PC-9 (cell line): ENCODE measurements around the gene HTR4. TPM values are rescaled to one million over a fixed set of nuclear protein-coding genes. Genes with fewer than 3 reads are reported as not detected.
A peak's percentile ranks its signal among the peaks of the same experiment; 100 is the strongest.

Source experiments
- BruUV-seq: library from RNA; stranded (reverse); fragments of 400-500 nt; replicated peaks from 2 replicates; lab custom pipeline; 2021; lab: Mats Ljungman, UMichigan
- CTCF ChIA-PET: fragments of 300-600 bp; sonication (Branson Sonifier 250); formaldehyde crosslinking; loops from one replicate; lab custom pipeline; 2022; ENCODE audit warnings: antibody characterized with exemption; lab: Charles Lee
- POLR2A ChIA-PET: fragments of 300-600 bp; sonication (Branson Sonifier 250); formaldehyde crosslinking; loops from one replicate; lab custom pipeline; 2022; ENCODE audit warnings: antibody characterized with exemption; ENCODE audit not compliant: unreplicated experiment; lab: Charles Lee
- DNase-seq, 2 experiments: peaks; one replicate each; pipeline versions ENCODE4 v3.0.0 to v3.0.0-alpha.2; 2015 to 2022; ENCODE audit warnings: mixed read lengths in 1 of 2
- H2AFZ ChIP-seq: fragments of 200-600 bp; sonication (generic); 2 replicates; pipeline ENCODE4 v1.8.1; 2017; ENCODE audit warnings: antibody characterized with exemption
- H3F3A ChIP-seq: fragments of 200-600 bp; sonication (generic); 2 replicates; pipeline ENCODE4 v1.8.1; 2017; ENCODE audit warnings: antibody characterized with exemption, mild to moderate bottlenecking, low read depth; ENCODE audit not compliant: insufficient read depth
- H3K27ac ChIP-seq: fragments of 200-600 bp; sonication (generic); 2 replicates; pipeline ENCODE4 v1.6.1; 2016; ENCODE audit warnings: mixed run types
- H3K27me3 ChIP-seq: fragments of 200-600 bp; sonication (generic); 2 replicates; pipeline ENCODE4 v1.6.1; 2016; ENCODE audit warnings: low read depth, mixed run types; ENCODE audit not compliant: insufficient read depth
- H3K36me3 ChIP-seq: fragments of 200-600 bp; sonication (generic); 2 replicates; pipeline ENCODE4 v1.6.1; 2016; ENCODE audit warnings: low read depth, mixed run types
- H3K4me1 ChIP-seq: fragments of 200-600 bp; sonication (generic); replicated peaks from 2 replicates; pipeline ENCODE4 v1.6.1; 2016; ENCODE audit warnings: mixed run types; ENCODE audit not compliant: insufficient read depth
- H3K4me2 ChIP-seq: fragments of 200-600 bp; sonication (generic); 2 replicates; pipeline ENCODE4 v1.6.1; 2017; ENCODE audit warnings: mixed run types
- H3K4me3 ChIP-seq: fragments of 200-600 bp; sonication (generic); 2 replicates; pipeline ENCODE4 v1.6.1; 2016; ENCODE audit warnings: mixed run types
- H3K79me2 ChIP-seq: fragments of 200-600 bp; sonication (generic); 2 replicates; pipeline ENCODE4 v1.6.1; 2017; ENCODE audit warnings: low read depth, mixed run types
- H3K9me2 ChIP-seq: fragments of 200-600 bp; sonication (generic); 2 replicates; pipeline ENCODE4 v1.8.1; 2017; ENCODE audit warnings: mild to moderate bottlenecking; ENCODE audit not compliant: insufficient read depth
- H3K9me3 ChIP-seq: fragments of 200-600 bp; sonication (generic); 2 replicates; pipeline ENCODE4 v1.8.1; 2016; ENCODE audit warnings: low read depth; ENCODE audit not compliant: insufficient read depth
- H4K20me1 ChIP-seq: fragments of 200-600 bp; sonication (generic); 2 replicates; pipeline ENCODE4 v1.8.1; 2017; ENCODE audit not compliant: insufficient read depth
- EZH2 ChIP-seq: fragments of 200-600 bp; sonication (generic); IDR thresholded peaks from 2 replicates; pipeline ENCODE4 v1.8.0; 2017; ENCODE audit warnings: antibody characterized with exemption, low read depth
- intact Hi-C: fragments of 100-400 bp; cut with micrococcal nuclease; formaldehyde crosslinking; loops from one replicate; pipeline ENCODE4 v1.10.0; 2022; ENCODE audit not compliant: unreplicated experiment
- total RNA-seq: library from RNA; stranded (reverse); gene quantifications from 2 replicates; pipeline ENCODE4 v1.2.3, GENCODE V29; 2021
- TF ChIP-seq, protein P1 (sequence below): fragments of 200-600 bp; sonication (generic); conservative IDR thresholded peaks from 2 replicates; pipeline ENCODE4 v1.6.1; 2017; ENCODE audit warnings: mixed run types, antibody characterized with exemption, mild to moderate bottlenecking, moderate library complexity

The HTR4 gene
- total RNA-seq, 1 experiment from 2014 or later = not detected

DNA sequence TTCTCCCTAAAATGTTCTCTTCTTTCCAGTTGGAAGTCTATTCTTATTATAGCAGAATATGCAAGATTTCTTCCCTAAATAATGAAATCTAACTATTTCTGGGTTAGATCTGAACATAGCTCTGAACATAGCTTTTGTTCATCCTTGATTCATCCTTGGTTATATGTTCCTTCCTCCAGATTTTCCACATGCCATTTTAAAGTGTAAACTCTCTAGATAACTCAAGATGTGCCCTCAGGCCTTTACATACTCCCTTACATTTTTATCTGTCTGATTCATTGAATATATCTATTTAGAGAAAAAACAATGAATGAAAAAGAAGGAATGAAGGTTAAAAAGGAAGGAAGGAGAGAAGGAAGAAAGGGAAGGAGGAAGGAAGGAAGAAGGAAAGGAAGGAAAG is 169.7 kb downstream of the HTR4 start:
- H2AFZ ChIP-seq = no peak overlapping the region
- CTCF ChIA-PET = interaction anchor here (0.6 kb wide), 1 partner anchor 84 kb away, joined by 3 read pairs; no protein-coding TSS in a partner anchor

GRCh38 chr5:148483750-148484149 is 170.6 kb downstream of the HTR4 start:
- peaks cover 5% of the 10 kb centered on the region; the same call in 1 of the 2 replicates for H3K9me2 ChIP-seq
- no peak overlapping the region for H3K27ac ChIP-seq
- no peaks in the 10 kb centered on the region for H3K79me2 ChIP-seq
- no peaks in the 10 kb centered on the region for H3K36me3 ChIP-seq
- POLR2A ChIA-PET = no interaction called here
- TF ChIP-seq EZH2 = no peak
- TF ChIP-seq, protein P1, sequence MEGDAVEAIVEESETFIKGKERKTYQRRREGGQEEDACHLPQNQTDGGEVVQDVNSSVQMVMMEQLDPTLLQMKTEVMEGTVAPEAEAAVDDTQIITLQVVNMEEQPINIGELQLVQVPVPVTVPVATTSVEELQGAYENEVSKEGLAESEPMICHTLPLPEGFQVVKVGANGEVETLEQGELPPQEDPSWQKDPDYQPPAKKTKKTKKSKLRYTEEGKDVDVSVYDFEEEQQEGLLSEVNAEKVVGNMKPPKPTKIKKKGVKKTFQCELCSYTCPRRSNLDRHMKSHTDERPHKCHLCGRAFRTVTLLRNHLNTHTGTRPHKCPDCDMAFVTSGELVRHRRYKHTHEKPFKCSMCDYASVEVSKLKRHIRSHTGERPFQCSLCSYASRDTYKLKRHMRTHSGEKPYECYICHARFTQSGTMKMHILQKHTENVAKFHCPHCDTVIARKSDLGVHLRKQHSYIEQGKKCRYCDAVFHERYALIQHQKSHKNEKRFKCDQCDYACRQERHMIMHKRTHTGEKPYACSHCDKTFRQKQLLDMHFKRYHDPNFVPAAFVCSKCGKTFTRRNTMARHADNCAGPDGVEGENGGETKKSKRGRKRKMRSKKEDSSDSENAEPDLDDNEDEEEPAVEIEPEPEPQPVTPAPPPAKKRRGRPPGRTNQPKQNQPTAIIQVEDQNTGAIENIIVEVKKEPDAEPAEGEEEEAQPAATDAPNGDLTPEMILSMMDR = no peak
- H3K27me3 ChIP-seq = no peaks in the 10 kb centered on the region
- no peaks in the 10 kb centered on the region for H4K20me1 ChIP-seq
- no peaks in the 10 kb centered on the region for H3F3A ChIP-seq
- H3K4me2 ChIP-seq = no peak overlapping the region
- BruUV-seq = no TSS peak
- DNase-seq = no peak
- no peak overlapping the region for H3K4me3 ChIP-seq
- CTCF ChIA-PET = no interaction called here
- H3K9me3 ChIP-seq = no peaks in the 10 kb centered on the region; the same call in 1 of the 2 replicates
- H2AFZ ChIP-seq = no peak overlapping the region
- no peaks in the 10 kb centered on the region for H3K4me1 ChIP-seq
- intact Hi-C loops = loop anchor here (1.0 kb wide), 1 partner anchor 39 kb away; no protein-coding TSS in a partner anchor

More for the DNA sequence above, 169.7 kb downstream of the HTR4 start:
- TF ChIP-seq EZH2 = no peak
- TF ChIP-seq, protein P1 = no peak
- Histone ChIP-seq H3K4me1 (no peaks in the 10 kb centered on the region), H3K4me3 (no peak overlapping the region), H4K20me1 (no peaks in the 10 kb centered on the region), H3K4me2 (no peak overlapping the region), H3F3A (no peaks in the 10 kb centered on the region), H3K27ac (no peak overlapping the region), H3K9me3 (no peaks in the 10 kb centered on the region; the same call in 1 of the 2 replicates), H3K79me2 (no peaks in the 10 kb centered on the region), H3K27me3 (no peaks in the 10 kb centered on the region), H3K9me2 (peaks cover 5% of the 10 kb centered on the region; the same call in 1 of the 2 replicates), H3K36me3 (no peaks in the 10 kb centered on the region)
- BruUV-seq = no TSS peak
- intact Hi-C loops = no loop called here
- POLR2A ChIA-PET = no interaction called here
- DNase-seq = no peak

- Histone ChIP-seq H3K79me2 (no peaks in the 10 kb centered on the region), H3K9me3 (no peaks in the 10 kb centered on the region; the same call in 1 of the 2 replicates), H3K4me3 (no peak overlapping the region), H3K4me1 (no peaks in the 10 kb centered on the region), H4K20me1 (no peaks in the 10 kb centered on the region), H3K36me3 (no peaks in the 10 kb centered on the region), H3K4me2 (no peak overlapping the region), H3F3A (no peaks in the 10 kb centered on the region), H2AFZ (no peak overlapping the region), H3K27ac (no peak overlapping the region), H3K9me2 (peaks cover 5% of the 10 kb centered on the region; the same call in 1 of the 2 replicates), H3K27me3 (no peaks in the 10 kb centered on the region)
- ChIA-PET POLR2A (interaction anchor here (0.7 kb wide), 1 partner anchor 101 kb away, joined by 3 read pairs; no protein-coding TSS in a partner anchor), CTCF (no interaction called here)
- intact Hi-C loops = loop anchor here (1.0 kb wide), 1 partner anchor 39 kb away; no protein-coding TSS in a partner anchor
- no TSS peak for BruUV-seq
- DNase-seq = peak in 1 of 2 experiments; percentile 46
- no peak for TF ChIP-seq EZH2
- TF ChIP-seq, protein P1 = peak; percentile 44; the same call in 1 of the 2 replicates
These were observed 171.4 kb downstream of the HTR4 start for GRCh38 chr5:148482697-148483462.
